Loucy (cell line): ENCODE data around the gene RPS6KA5.

Experiments
- H2AFZ ChIP-seq: fragments of 200-600 bp; sonication (generic); 2 replicates; pipeline ENCODE4 v1.6.0; 2016; ENCODE audit warnings: antibody characterized with exemption, mild to moderate bottlenecking, low read length, moderate library complexity
- H3F3A ChIP-seq: fragments of 200-600 bp; 2 replicates; pipeline ENCODE4 v1.6.0; 2016; ENCODE audit warnings: antibody characterized with exemption, low read depth, mild to moderate bottlenecking
- H3K27me3 ChIP-seq: fragments of 200-600 bp; sonication (generic); 2 replicates; pipeline ENCODE4 v1.6.1; 2014; ENCODE audit warnings: low read length, mild to moderate bottlenecking; ENCODE audit not compliant: insufficient read depth, poor library complexity, severe bottlenecking
- H3K36me3 ChIP-seq: fragments of 200-600 bp; sonication (generic); 2 replicates; pipeline ENCODE4 v1.6.1; 2016; ENCODE audit warnings: low read length; ENCODE audit not compliant: insufficient read depth
- H3K4me1 ChIP-seq: fragments of 200-600 bp; sonication (generic); 2 replicates; pipeline ENCODE4 v1.5.1; 2014; ENCODE audit warnings: low read length, mild to moderate bottlenecking; ENCODE audit not compliant: insufficient read depth, poor library complexity, severe bottlenecking
- H3K4me2 ChIP-seq: fragments of 200-600 bp; sonication (generic); 2 replicates; pipeline ENCODE4 v1.6.0; 2014; ENCODE audit warnings: antibody characterized with exemption, low read length, low read depth, mild to moderate bottlenecking; ENCODE audit not compliant: poor library complexity, severe bottlenecking
- H3K4me3 ChIP-seq: fragments of 200-600 bp; sonication (generic); 2 replicates; pipeline ENCODE4 v1.5.1; 2014; ENCODE audit warnings: low read length, mild to moderate bottlenecking, mixed read lengths; ENCODE audit not compliant: poor library complexity, severe bottlenecking
- H3K79me2 ChIP-seq: fragments of 200-600 bp; sonication (generic); 2 replicates; pipeline ENCODE4 v1.6.1; 2014; ENCODE audit warnings: low read length; ENCODE audit not compliant: insufficient read depth
- H3K9ac ChIP-seq: fragments of 200-600 bp; sonication (generic); 2 replicates; pipeline ENCODE4 v1.6.0; 2014; ENCODE audit warnings: mild to moderate bottlenecking, low read depth, low read length, moderate library complexity; ENCODE audit not compliant: poor library complexity, severe bottlenecking
- H3K9me2 ChIP-seq: fragments of 200-600 bp; sonication (generic); replicated peaks from 2 replicates; pipeline ENCODE4 v1.6.1; 2016; ENCODE audit warnings: low read depth, low read length, mixed read lengths
- H3K9me3 ChIP-seq: fragments of 200-600 bp; sonication (generic); 2 replicates; pipeline ENCODE4 v1.6.1; 2014; ENCODE audit warnings: mild to moderate bottlenecking, antibody characterized with exemption, low read length, low read depth; ENCODE audit not compliant: insufficient read depth
- H4K20me1 ChIP-seq: fragments of 200-600 bp; sonication (generic); 2 replicates; pipeline ENCODE4 v1.6.0; 2014; ENCODE audit warnings: antibody characterized with exemption, low read length, mild to moderate bottlenecking; ENCODE audit not compliant: insufficient read depth, poor library complexity, severe bottlenecking
- EZH2phosphoT487 ChIP-seq: fragments of 200-600 bp; IDR thresholded peaks from 2 replicates; pipeline ENCODE4 v1.6.1; 2018; ENCODE audit warnings: antibody characterized with exemption, mild to moderate bottlenecking, moderate library complexity, borderline replicate concordance
- TF ChIP-seq, protein P1 (sequence below): fragments of 200-600 bp; sonication (generic); conservative IDR thresholded peaks from 2 replicates; pipeline ENCODE4 v1.5.1; 2014; ENCODE audit warnings: mild to moderate bottlenecking, antibody characterized with exemption, low read length

Gene RPS6KA5

DNA sequence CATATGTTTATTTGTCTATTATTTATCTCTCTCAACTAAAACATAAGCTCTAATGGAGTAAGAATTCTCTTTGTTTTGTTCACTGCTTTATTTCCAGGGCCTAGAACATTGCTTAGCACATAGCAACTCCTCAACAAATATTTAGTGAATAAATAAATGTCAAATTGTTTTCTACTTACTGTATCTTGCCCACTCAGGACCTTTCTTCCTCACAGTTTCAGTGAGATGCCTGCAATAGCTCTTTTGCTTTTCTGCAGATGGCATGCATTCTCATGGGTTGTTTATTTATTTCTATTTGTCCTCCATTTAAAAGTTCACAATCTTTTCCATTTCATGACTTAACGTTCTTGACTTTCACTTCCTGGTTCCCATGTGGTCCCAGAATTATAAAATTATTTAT, 149.3 kb downstream of the RPS6KA5 start:
- Histone ChIP-seq H3K9ac (no peak overlapping the region), H3K27me3 (no peaks in the 10 kb centered on the region), H2AFZ (no peak overlapping the region), H3F3A (no peaks in the 10 kb centered on the region), H3K4me2 (no peak overlapping the region), H3K4me1 (peaks cover 10% of the 10 kb centered on the region), H3K9me3 (no peaks in the 10 kb centered on the region), H3K79me2 (no peaks in the 10 kb centered on the region), H3K36me3 (no peaks in the 10 kb centered on the region; the same call in 1 of the 2 replicates), H3K9me2 (no peaks in the 10 kb centered on the region), H4K20me1 (no peaks in the 10 kb centered on the region), H3K4me3 (no peak overlapping the region)
- TF ChIP-seq EZH2phosphoT487, result no peak
- TF ChIP-seq, protein P1, sequence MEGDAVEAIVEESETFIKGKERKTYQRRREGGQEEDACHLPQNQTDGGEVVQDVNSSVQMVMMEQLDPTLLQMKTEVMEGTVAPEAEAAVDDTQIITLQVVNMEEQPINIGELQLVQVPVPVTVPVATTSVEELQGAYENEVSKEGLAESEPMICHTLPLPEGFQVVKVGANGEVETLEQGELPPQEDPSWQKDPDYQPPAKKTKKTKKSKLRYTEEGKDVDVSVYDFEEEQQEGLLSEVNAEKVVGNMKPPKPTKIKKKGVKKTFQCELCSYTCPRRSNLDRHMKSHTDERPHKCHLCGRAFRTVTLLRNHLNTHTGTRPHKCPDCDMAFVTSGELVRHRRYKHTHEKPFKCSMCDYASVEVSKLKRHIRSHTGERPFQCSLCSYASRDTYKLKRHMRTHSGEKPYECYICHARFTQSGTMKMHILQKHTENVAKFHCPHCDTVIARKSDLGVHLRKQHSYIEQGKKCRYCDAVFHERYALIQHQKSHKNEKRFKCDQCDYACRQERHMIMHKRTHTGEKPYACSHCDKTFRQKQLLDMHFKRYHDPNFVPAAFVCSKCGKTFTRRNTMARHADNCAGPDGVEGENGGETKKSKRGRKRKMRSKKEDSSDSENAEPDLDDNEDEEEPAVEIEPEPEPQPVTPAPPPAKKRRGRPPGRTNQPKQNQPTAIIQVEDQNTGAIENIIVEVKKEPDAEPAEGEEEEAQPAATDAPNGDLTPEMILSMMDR, result no peak

DNA sequence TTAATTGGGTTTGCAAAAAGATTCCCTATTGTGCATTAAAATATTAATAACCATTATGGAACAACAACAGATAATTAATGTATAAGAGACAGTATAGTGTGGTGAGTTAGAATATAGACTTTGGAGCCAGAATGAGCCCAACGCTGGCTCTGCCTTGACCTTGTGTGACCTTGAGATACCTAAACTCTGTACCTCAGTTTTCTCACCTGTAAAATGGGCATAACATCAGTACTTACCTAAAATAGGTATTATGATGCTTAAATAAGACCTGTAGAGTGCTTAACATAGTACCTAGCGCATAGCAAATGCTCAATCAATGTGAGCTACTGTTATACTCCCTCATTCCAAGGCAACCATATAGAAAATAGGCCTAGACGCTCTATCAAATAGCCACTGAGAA, 153.3 kb downstream of the RPS6KA5 start:
- H3K4me2 ChIP-seq, result no peak overlapping the region
- H2AFZ ChIP-seq, result no peak overlapping the region
- H3K9me2 ChIP-seq, result no peaks in the 10 kb centered on the region
- H3K27me3 ChIP-seq, result no peaks in the 10 kb centered on the region
- H3K79me2 ChIP-seq, result no peaks in the 10 kb centered on the region
- no peaks in the 10 kb centered on the region for H3K9me3 ChIP-seq
- H3K4me1 ChIP-seq, result no peaks in the 10 kb centered on the region
- H3F3A ChIP-seq, result no peaks in the 10 kb centered on the region
- H3K9ac ChIP-seq, result no peak overlapping the region
- no peak overlapping the region for H3K4me3 ChIP-seq
- peaks cover 5% of the 10 kb centered on the region; the same call in 1 of the 2 replicates for H3K36me3 ChIP-seq
- TF ChIP-seq, protein P1, result no peak
- TF ChIP-seq EZH2phosphoT487, result no peak
- H4K20me1 ChIP-seq, result no peaks in the 10 kb centered on the region

DNA sequence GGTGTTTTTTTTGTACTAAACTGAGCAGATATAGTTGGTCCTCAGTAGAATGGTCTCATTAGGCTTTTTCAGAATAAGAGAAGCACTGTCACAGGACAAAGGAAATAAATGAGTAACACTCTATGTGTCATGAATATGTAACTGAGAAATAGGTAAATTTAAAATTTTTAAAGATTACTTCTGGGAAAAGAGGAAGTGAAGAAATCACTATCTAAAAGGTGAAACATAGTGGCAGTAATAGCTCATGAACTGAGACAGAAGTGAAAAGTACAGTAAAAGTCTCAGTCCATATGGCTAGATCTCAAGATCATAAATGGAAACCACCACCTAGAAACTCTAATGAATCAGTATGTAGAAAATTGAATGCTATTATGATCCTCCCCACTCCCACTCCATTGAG, 154.9 kb downstream of the RPS6KA5 start:
- no peaks in the 10 kb centered on the region for H3K9me2 ChIP-seq
- no peak overlapping the region for H2AFZ ChIP-seq
- no peaks in the 10 kb centered on the region for H3K9me3 ChIP-seq
- no peaks in the 10 kb centered on the region for H3K4me1 ChIP-seq
- no peak overlapping the region for H3K9ac ChIP-seq
- H3K36me3 ChIP-seq, result peaks cover 5% of the 10 kb centered on the region; the same call in 1 of the 2 replicates
- no peaks in the 10 kb centered on the region for H4K20me1 ChIP-seq
- H3F3A ChIP-seq, result no peaks in the 10 kb centered on the region
- H3K4me2 ChIP-seq, result no peak overlapping the region
- no peak overlapping the region for H3K4me3 ChIP-seq
- no peaks in the 10 kb centered on the region for H3K27me3 ChIP-seq
- H3K79me2 ChIP-seq, result no peaks in the 10 kb centered on the region
- TF ChIP-seq, protein P1, result no peak
- no peak for TF ChIP-seq EZH2phosphoT487
